ENCODE data around the gene ERP27. TPM values are rescaled to one million over a fixed set of nuclear protein-coding genes. Genes with fewer than 3 reads are reported as not detected.

ERP27 gene
- total RNA-seq, 6 experiments from 2014 or later, result not detected

DNA sequence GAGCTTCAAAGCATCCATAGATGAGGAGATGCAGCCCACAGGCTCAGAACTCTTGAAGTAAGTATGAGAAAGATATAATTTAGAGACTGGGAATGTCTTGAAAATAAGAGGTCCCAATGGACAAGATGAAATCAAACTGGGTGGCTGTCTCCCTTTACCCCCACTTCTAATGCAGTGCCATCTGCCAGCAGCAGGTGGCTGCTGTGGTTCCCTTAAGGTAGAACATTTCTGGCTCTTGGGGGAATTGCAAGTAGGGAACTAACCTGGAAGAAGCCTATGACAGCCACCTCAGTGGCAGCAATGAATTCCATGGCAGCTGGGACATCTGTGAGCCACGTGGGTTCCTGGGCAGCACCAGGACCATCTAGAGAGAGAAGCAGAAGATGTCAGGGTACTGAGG lies 648 bp downstream of the ERP27 start:
- no peak for DNase-seq
- Mint-ChIP-seq H3K4me3 (no peak overlapping the region), H3K36me3 (ENCODE audit: low read depth) (no peaks in the 10 kb centered on the region), H3K27me3 (ENCODE audit: insufficient read depth) (peaks cover 3% of the 10 kb centered on the region), H3K9me3 (no peaks in the 10 kb centered on the region), H3K4me1 (ENCODE audit: low read depth) (no peaks in the 10 kb centered on the region), H3K27ac (no peak overlapping the region)
- TF ChIP-seq, protein P1, sequence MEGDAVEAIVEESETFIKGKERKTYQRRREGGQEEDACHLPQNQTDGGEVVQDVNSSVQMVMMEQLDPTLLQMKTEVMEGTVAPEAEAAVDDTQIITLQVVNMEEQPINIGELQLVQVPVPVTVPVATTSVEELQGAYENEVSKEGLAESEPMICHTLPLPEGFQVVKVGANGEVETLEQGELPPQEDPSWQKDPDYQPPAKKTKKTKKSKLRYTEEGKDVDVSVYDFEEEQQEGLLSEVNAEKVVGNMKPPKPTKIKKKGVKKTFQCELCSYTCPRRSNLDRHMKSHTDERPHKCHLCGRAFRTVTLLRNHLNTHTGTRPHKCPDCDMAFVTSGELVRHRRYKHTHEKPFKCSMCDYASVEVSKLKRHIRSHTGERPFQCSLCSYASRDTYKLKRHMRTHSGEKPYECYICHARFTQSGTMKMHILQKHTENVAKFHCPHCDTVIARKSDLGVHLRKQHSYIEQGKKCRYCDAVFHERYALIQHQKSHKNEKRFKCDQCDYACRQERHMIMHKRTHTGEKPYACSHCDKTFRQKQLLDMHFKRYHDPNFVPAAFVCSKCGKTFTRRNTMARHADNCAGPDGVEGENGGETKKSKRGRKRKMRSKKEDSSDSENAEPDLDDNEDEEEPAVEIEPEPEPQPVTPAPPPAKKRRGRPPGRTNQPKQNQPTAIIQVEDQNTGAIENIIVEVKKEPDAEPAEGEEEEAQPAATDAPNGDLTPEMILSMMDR (IDR thresholded peaks at IDR 0.05), result peak; percentile 45

DNA sequence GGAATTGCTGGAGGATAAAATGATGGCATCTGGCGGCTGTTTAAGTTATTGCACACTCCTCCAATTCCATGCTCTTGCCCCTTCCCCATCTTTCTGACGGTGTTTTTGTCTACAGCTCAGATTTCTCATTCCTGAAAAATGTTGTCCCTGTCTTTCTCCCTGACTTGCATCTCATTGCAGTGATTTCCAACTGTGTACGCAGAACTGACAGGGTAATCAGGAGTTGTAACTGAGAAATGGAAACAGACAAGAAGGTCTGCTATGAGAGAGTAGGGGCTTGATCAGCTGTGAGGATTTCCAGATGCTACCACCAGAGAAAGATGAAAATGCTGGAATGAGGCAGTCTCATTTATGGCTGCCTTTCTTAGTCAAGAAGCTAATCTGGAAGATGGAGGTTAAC lies 1.3 kb downstream of the ERP27 start:
- Mint-ChIP-seq H3K27me3 (ENCODE audit: insufficient read depth) (peaks cover 6% of the 10 kb centered on the region), H3K4me1 (ENCODE audit: low read depth) (peaks cover 4% of the 10 kb centered on the region; the same call in 1 of the 2 replicates), H3K4me3 (no peak overlapping the region), H3K27ac (no peak overlapping the region), H3K9me3 (no peaks in the 10 kb centered on the region), H3K36me3 (ENCODE audit: low read depth) (no peaks in the 10 kb centered on the region)
- DNase-seq, result no peak
- TF ChIP-seq, protein P1 (IDR thresholded peaks at IDR 0.05), result peak; percentile 33; the same call in 1 of the 2 replicates

DNA sequence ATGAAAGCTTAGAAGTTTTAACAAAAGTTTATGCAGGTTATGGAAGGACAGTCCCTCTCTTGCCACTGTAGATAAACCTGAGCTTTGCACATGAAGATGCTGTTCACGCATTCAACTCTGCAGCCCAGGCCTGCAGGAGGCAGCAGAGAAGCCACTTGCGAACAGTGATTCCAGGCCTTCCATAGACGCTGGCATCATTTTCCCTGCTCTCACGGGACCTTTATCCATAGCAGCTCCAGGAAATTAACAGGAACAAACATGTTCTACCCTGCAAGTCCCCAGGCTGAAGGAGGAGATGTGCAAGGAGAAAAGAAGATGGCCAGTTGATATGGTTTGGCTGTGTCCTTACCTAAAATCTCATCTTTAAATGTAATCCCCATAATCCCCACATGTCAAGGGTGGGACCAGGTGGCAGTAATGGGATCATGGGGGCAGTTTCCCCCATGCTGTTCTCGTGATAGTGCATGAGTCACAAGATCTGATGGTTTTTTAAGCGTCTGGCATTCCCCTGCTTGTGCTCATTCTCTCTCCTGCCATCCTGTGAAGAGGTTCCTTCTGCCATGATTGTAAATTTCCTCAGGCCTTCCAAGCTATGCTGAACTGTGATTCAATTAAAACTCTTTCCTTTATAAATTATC lies 2.0 kb downstream of the ERP27 start:
- TF ChIP-seq, protein P1 (IDR thresholded peaks at IDR 0.05), result peak; percentile 26; the same call in 1 of the 2 replicates
- H3K9me3 Mint-ChIP-seq, result no peaks in the 10 kb centered on the region
- H3K27me3 Mint-ChIP-seq (ENCODE audit: insufficient read depth), result peaks cover 6% of the 10 kb centered on the region
- no peak for DNase-seq
- no peak overlapping the region for H3K4me3 Mint-ChIP-seq
- H3K4me1 Mint-ChIP-seq (ENCODE audit: low read depth), result peaks cover 4% of the 10 kb centered on the region; the same call in 1 of the 2 replicates
- no peak overlapping the region for H3K27ac Mint-ChIP-seq
- no peaks in the 10 kb centered on the region for H3K36me3 Mint-ChIP-seq (ENCODE audit: low read depth)

DNA sequence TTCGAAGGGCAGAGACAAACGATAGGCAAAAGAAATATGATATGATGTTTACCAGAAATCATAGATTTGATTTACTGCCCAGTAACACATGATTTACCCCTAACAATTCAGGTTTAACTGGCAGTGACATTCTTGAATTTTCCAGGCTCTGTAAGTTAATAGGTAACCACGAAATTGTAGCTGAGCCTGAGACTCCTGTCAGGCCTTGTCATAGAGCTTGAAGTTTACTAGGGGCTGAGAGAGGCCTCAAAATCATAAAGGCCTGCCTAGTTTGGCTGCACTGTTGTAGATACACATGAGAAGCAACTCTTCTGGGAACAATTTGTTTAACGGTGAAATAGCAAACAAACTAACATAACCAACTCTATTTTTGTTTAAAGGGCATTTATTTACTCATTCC lies 3.3 kb downstream of the ERP27 start:
- H3K36me3 Mint-ChIP-seq (ENCODE audit: low read depth), result no peaks in the 10 kb centered on the region
- no peak overlapping the region for H3K4me3 Mint-ChIP-seq
- H3K9me3 Mint-ChIP-seq, result no peaks in the 10 kb centered on the region
- H3K27ac Mint-ChIP-seq, result no peak overlapping the region
- peaks cover 6% of the 10 kb centered on the region for H3K27me3 Mint-ChIP-seq (ENCODE audit: insufficient read depth)
- TF ChIP-seq, protein P1 (IDR thresholded peaks at IDR 0.05), result no peak
- no peak for DNase-seq
- H3K4me1 Mint-ChIP-seq (ENCODE audit: low read depth), result peaks cover 4% of the 10 kb centered on the region; the same call in 1 of the 2 replicates

DNA sequence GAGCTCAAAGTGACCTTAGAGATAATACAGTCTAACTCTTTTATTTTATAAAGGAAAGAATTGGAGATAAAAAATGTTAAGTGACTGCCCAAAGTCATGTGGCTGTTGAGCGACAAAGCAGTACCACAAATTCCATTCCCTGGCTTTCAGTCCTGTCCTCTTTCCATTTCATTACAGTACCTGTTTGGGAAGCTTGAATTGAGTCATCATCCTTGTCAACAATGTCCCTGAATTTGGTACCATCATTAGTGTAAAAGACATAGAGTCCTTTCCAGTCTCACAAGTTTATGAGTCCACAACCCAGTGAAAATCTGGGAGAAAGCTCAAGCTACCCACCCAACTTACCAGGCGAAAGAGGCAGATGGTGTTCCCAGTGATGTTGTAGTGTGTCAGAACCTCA lies 3.8 kb downstream of the ERP27 start:
- Mint-ChIP-seq H3K4me1 (ENCODE audit: low read depth) (peaks cover 4% of the 10 kb centered on the region; the same call in 1 of the 2 replicates), H3K27ac (no peak overlapping the region), H3K36me3 (ENCODE audit: low read depth) (no peaks in the 10 kb centered on the region), H3K4me3 (no peak overlapping the region), H3K27me3 (ENCODE audit: insufficient read depth) (peaks cover 6% of the 10 kb centered on the region), H3K9me3 (no peaks in the 10 kb centered on the region)
- TF ChIP-seq, protein P1 (IDR thresholded peaks at IDR 0.05), result no peak
- no peak for DNase-seq
